Measurements from ENCODE around the gene ATRIP.

The ATRIP gene

GRCh38 chr3:48402281-48402732, 44.2 kb upstream of the ATRIP start:
- no peak for DNase-seq (ENCODE audit: low read depth)

GRCh38 chr3:48402907-48403306, 43.6 kb upstream of the ATRIP start:
- H3K4me3 ChIP-seq (ENCODE audit: low read depth, low read length) = no peak overlapping the region
- DNase-seq (ENCODE audit: low read depth) = no peak
- no peak for TF ChIP-seq CTCF (IDR thresholded peaks at IDR 0.05; ENCODE audit: insufficient read depth, low read depth, low read length, missing control alignments)

More at GRCh38 chr3:48402281-48402732, 44.2 kb upstream of the ATRIP start:
- no peak for TF ChIP-seq CTCF (IDR thresholded peaks at IDR 0.05; ENCODE audit: insufficient read depth, low read depth, low read length, missing control alignments)
- H3K4me3 ChIP-seq (ENCODE audit: low read depth, low read length) = no peak overlapping the region

- TF ChIP-seq CTCF (IDR thresholded peaks at IDR 0.05; ENCODE audit: insufficient read depth, low read depth, low read length, missing control alignments) = no peak
- no peak overlapping the region for H3K4me3 ChIP-seq (ENCODE audit: low read depth, low read length)
- DNase-seq (ENCODE audit: low read depth) = no peak
These were observed 42.8 kb upstream of the ATRIP start for GRCh38 chr3:48403533-48404439.

- H3K4me3 ChIP-seq (ENCODE audit: low read depth, low read length) = no peak overlapping the region
- no peak for TF ChIP-seq CTCF (IDR thresholded peaks at IDR 0.05; ENCODE audit: insufficient read depth, low read depth, low read length, missing control alignments)
- DNase-seq (ENCODE audit: low read depth) = no peak
These were observed 41.8 kb upstream of the ATRIP start for GRCh38 chr3:48404440-48405342.

- H3K4me3 ChIP-seq (ENCODE audit: low read depth, low read length) = no peak overlapping the region
- TF ChIP-seq CTCF (IDR thresholded peaks at IDR 0.05; ENCODE audit: insufficient read depth, low read depth, low read length, missing control alignments) = no peak
- DNase-seq (ENCODE audit: low read depth) = no peak
These were observed 41.1 kb upstream of the ATRIP start for GRCh38 chr3:48405343-48405881.

GRCh38 chr3:48405971-48406370, 40.6 kb upstream of the ATRIP start:
- no peak overlapping the region for H3K4me3 ChIP-seq (ENCODE audit: low read depth, low read length)
- TF ChIP-seq CTCF (IDR thresholded peaks at IDR 0.05; ENCODE audit: insufficient read depth, low read depth, low read length, missing control alignments) = no peak
- no peak for DNase-seq (ENCODE audit: low read depth)
